Endothelial cell (in vitro differentiated cells): ENCODE measurements around the gene DNAH9. TPM values are rescaled to one million over a fixed set of nuclear protein-coding genes. Genes with fewer than 3 reads are reported as not detected.

Source experiments
- DNase-seq: peaks from one replicate; pipeline ENCODE4 v3.0.0; 2021; ENCODE audit warnings: low spot score
- H3K27ac Mint-ChIP-seq: one replicate; pipeline ENCODE4 v1.8.0; 2021; ENCODE audit warnings: mixed read lengths, inconsistent platforms; ENCODE audit not compliant: unreplicated experiment
- H3K27me3 Mint-ChIP-seq: one replicate; pipeline ENCODE4 v1.8.0; 2021; ENCODE audit warnings: mild to moderate bottlenecking, moderate library complexity, mixed read lengths, inconsistent platforms; ENCODE audit not compliant: unreplicated experiment
- H3K36me3 Mint-ChIP-seq: one replicate; pipeline ENCODE4 v1.8.0; 2021; ENCODE audit warnings: mild to moderate bottlenecking, low read depth, mixed read lengths, inconsistent platforms; ENCODE audit not compliant: unreplicated experiment
- H3K4me1 Mint-ChIP-seq: one replicate; pipeline ENCODE4 v1.8.0; 2021; ENCODE audit warnings: mild to moderate bottlenecking, mixed read lengths, inconsistent platforms; ENCODE audit not compliant: unreplicated experiment
- H3K4me3 Mint-ChIP-seq: one replicate; pipeline ENCODE4 v1.8.0; 2021; ENCODE audit warnings: mild to moderate bottlenecking, mixed read lengths, inconsistent platforms; ENCODE audit not compliant: unreplicated experiment
- H3K9me3 Mint-ChIP-seq: one replicate; pipeline ENCODE4 v1.8.0; 2021; ENCODE audit warnings: mixed read lengths, inconsistent platforms; ENCODE audit not compliant: unreplicated experiment
- CTCF ChIP-seq: fragments of 200-600 bp; sonication (generic); IDR thresholded peaks from one replicate; pipeline ENCODE4 v1.5.0; 2021; ENCODE audit warnings: antibody characterized with exemption; ENCODE audit not compliant: unreplicated experiment
- total RNA-seq: library from RNA; stranded (reverse); fragmentation: NEBNext Ultra II Directional; extraction: Animal tissue kit (Norgen Biotek cat#: 25700); gene quantifications from one replicate; pipeline ENCODE4 v1.2.1, GENCODE V29; 2021; ENCODE audit not compliant: unreplicated experiment

DNAH9 gene
- total RNA-seq, 1 donor from 2014 or later: not detected

GRCh38 chr17:11779892-11780291, 181.6 kb downstream of the DNAH9 start:
- Mint-ChIP-seq H3K27me3 (peaks cover 8% of the 10 kb centered on the region), H3K4me3 (no peak overlapping the region), H3K27ac (no peak overlapping the region), H3K4me1 (no peaks in the 10 kb centered on the region), H3K9me3 (peaks cover 48% of the 10 kb centered on the region), H3K36me3 (peaks cover 20% of the 10 kb centered on the region)
- DNase-seq: no peak
- no peak for TF ChIP-seq CTCF

- H3K36me3 Mint-ChIP-seq: peaks cover 26% of the 10 kb centered on the region
- no peak overlapping the region for H3K4me3 Mint-ChIP-seq
- H3K9me3 Mint-ChIP-seq: peaks cover 44% of the 10 kb centered on the region
- H3K4me1 Mint-ChIP-seq: no peaks in the 10 kb centered on the region
- no peak for TF ChIP-seq CTCF
- no peak overlapping the region for H3K27ac Mint-ChIP-seq
- DNase-seq: no peak
- peaks cover 8% of the 10 kb centered on the region for H3K27me3 Mint-ChIP-seq
These were observed 182.4 kb downstream of the DNAH9 start for GRCh38 chr17:11780621-11781020.

- Mint-ChIP-seq H3K4me3 (no peak overlapping the region), H3K4me1 (no peaks in the 10 kb centered on the region), H3K27ac (no peak overlapping the region), H3K36me3 (peaks cover 20% of the 10 kb centered on the region), H3K9me3 (peaks cover 54% of the 10 kb centered on the region), H3K27me3 (peaks cover 8% of the 10 kb centered on the region)
- no peak for DNase-seq
- TF ChIP-seq CTCF: no peak
These were observed 188.6 kb downstream of the DNAH9 start for GRCh38 chr17:11786711-11787438.

GRCh38 chr17:11795906-11796305, 197.6 kb downstream of the DNAH9 start:
- Mint-ChIP-seq H3K9me3 (peaks cover 34% of the 10 kb centered on the region), H3K27ac (no peak overlapping the region), H3K27me3 (no peaks in the 10 kb centered on the region), H3K4me3 (no peak overlapping the region), H3K4me1 (no peaks in the 10 kb centered on the region), H3K36me3 (no peaks in the 10 kb centered on the region)
- no peak for DNase-seq
- TF ChIP-seq CTCF: no peak

- H3K27ac Mint-ChIP-seq: no peak overlapping the region
These were observed 199.5 kb downstream of the DNAH9 start for GRCh38 chr17:11797803-11798202.

More at GRCh38 chr17:11797803-11798202, 199.5 kb downstream of the DNAH9 start:
- no peak for TF ChIP-seq CTCF
- peaks cover 31% of the 10 kb centered on the region for H3K9me3 Mint-ChIP-seq
- H3K27me3 Mint-ChIP-seq: no peaks in the 10 kb centered on the region
- no peak for DNase-seq
- H3K4me1 Mint-ChIP-seq: no peaks in the 10 kb centered on the region
- H3K4me3 Mint-ChIP-seq: no peak overlapping the region
- H3K36me3 Mint-ChIP-seq: no peaks in the 10 kb centered on the region
